ENCODE results near the gene TRIM25.
A peak's percentile ranks its signal among the peaks of the same experiment; 100 is the strongest.

Gene TRIM25

DNA sequence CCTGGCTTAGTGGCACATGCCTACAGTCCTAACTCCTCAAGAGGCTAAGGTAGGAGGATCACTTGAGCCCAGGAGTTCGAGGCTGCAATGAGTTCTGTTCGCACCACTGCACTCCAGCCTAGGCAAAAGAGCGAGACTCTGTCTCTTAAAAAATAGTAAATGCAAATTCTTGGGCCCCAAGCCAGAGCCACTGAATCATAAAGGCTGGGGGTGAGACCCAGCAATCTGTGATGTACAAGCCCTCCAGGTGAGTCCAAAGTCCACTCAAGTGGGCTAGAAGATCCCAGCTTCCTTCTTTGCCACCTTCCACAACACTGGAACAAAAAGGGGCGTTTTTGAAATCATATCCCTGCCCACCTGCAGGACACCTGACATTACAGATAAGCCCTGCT is 16.9 kb downstream of the TRIM25 start:
- no peak for DNase-seq (ENCODE audit: extremely low read depth in 1 of 2, low read depth in 1 of 2)

DNA sequence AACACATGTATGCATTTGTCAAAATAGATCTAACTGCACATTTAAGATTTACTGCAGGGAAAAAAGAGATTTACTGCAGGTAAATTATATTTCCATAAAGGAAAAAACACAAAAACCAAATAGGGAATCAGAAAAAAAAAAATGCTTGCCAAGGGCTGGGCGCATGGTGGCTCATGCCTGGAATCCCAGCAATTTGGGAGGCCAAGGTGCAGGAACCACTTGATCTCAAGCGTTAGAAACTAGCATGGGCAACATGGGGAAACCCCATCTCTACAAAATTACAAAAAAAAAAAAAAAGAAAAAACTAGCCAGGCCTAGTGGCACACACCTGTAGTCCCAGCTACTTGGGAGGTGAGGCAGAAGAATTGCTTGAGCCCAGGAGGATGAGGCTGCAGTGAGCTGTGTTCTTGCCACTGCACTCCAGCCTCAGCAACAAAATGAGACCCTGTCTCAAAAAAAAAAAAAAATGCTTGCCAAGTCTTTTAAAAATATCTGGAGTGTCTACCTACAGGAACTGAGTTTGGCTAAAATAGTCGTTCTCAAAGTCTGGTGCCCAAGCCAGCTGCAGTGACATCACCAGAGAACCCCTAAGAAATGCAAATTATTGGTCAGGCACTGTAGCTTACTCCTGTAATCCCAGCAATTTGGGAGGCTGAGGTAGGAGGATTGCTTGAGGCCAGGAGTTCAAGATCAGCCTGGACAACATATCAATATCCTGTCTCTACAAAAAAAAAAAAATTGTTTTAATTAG is 17.5 kb downstream of the TRIM25 start:
- no peak for DNase-seq (ENCODE audit: extremely low read depth in 1 of 2, low read depth in 1 of 2)

DNA sequence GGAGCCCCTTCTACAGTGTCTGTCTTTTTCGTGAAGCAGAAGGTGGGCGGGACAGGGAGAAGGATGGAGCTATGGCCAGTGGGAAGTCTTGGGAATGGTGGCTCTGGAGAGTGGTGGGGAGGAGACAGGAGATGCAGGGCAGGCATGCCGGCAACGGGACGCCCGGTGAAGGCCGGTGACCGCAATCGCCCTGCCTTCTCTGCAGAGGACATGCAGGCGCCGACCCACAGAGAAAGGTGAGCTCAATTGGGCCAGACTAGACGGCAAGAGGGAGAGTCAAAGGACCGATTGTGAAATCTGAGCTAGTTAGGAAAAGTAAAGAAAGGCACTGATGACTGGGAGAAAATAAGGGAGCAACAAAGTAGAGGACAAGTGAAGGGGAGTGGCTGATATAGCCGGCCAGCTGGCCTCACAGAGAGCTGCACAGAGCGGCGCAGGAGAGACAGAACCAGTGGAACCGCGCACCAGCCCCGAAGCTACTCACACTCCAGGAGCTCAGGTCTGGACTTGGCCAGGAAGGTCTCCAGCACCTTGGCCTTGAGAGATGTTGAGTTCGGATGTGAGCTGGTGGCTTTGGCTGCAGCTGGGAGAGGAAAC is 18.9 kb downstream of the TRIM25 start:
- no peak for DNase-seq (ENCODE audit: extremely low read depth in 1 of 2, low read depth in 1 of 2)

DNA sequence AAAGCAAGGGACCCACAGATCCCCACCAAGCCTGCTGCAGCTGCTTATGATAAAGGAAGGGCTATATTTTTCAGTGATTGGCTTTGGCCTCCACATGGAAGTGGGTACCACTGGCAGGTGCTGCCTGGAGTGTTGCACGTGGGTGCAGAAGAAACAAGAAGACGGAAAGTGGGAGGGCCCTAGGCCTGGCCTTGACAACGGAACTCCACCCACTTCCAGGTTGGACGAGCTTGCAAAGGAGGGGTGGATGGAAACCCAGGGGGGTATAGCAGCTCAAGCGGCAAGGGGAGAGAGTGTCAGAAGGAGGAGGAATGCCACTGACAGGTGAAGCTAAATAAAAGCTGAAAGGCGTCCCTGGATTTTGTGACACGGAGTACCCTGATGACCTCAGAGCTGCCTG is 20.3 kb downstream of the TRIM25 start:
- DNase-seq (ENCODE audit: extremely low read depth in 1 of 2, low read depth in 1 of 2): no peak

DNA sequence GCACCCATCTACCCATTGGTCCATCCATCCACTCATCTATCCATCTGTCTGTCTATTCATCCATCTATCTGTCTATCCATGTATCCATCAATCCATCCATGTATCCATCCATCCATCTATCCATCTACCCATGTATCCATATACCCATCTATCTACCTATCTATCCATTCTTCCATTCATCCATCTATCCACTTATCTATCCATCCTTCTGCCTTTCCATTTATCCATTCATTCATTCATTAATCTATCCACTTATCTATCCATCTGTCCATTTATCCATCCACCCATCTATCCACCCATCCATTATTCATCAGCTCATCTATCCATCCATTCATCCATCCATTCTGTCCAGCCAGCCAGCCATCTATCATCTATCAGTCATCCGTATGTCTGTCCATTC is 21.5 kb downstream of the TRIM25 start:
- no peak for DNase-seq (ENCODE audit: extremely low read depth in 1 of 2, low read depth in 1 of 2)

DNA sequence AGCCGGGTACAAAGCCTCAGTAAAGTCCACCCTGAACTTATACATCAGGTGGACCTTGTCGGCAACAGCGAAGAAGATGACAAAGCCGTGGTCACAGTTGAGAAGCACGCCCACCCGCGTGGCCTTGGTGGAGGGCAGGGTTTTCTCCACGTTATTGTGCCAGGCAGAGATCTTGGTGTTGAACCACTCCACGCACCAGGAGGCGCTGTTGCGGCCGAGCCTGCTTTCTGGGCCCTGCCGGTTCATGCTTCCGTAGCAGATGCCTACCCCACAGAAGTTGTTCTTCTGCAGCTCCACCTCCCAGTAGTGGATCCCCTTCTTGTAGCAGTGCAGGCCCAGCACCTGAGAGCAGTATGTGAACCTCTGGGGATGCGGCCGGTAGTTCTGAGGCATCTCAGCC is 22.1 kb downstream of the TRIM25 start:
- peak in 1 of 2 donors; percentile 33 for DNase-seq (ENCODE audit: extremely low read depth in 1 of 2, low read depth in 1 of 2)

DNA sequence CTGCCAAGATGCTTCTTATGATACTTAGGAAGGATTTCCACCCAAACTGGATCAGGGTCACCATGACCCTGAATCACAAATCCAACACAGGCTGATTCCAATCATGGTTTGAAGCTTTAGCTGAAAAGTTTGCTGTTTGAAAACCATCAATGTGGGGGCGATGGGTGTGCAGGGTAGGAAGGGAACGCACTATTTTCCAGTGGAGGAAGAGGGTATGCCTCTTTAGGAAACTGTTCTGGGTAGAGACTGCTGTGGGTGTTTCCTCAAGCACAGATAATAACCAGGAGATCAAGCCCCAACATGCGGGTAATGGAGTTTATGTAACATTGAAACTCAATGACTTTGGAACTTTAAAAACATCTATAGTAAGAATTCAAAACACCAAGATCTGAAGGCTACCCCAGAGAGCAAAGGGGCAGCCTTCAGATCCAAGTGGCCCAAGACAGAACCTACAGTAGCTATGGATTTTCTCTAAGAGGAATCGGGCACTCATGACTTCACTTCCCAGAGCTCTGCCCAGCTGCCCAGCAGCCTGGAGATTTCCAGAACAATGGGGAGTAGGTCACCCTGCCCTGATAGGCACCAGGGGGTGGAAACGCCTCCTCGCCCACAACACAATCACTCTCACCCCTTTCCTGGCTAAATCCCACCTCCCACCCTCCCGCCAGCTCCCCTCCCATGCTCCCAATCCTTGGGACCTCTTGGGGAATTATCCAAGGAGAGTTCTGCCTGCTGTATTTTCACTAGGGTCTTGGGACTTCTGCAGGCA is 22.8 kb downstream of the TRIM25 start:
- no peak for DNase-seq (ENCODE audit: extremely low read depth in 1 of 2, low read depth in 1 of 2)

DNA sequence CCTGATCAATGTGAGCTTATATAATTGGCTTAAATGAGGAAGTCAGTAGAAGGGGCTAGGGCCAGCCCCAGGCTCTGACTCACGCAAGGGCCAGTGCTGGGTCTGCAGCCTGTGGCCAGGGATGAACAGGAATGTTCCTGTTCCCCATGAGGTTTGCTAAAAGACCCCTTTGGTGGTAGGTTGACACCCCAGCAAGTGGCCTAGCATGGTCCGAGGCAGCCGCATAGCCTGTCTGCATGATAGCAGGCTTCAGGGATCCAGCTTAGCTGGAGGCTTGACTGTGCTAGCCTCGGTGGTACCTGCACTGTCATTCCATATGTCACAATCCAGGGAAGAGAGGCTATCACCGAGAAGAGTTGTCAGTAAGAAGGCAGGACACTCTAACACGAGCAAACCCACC is 23.5 kb downstream of the TRIM25 start:
- DNase-seq (ENCODE audit: extremely low read depth in 1 of 2, low read depth in 1 of 2): no peak

DNA sequence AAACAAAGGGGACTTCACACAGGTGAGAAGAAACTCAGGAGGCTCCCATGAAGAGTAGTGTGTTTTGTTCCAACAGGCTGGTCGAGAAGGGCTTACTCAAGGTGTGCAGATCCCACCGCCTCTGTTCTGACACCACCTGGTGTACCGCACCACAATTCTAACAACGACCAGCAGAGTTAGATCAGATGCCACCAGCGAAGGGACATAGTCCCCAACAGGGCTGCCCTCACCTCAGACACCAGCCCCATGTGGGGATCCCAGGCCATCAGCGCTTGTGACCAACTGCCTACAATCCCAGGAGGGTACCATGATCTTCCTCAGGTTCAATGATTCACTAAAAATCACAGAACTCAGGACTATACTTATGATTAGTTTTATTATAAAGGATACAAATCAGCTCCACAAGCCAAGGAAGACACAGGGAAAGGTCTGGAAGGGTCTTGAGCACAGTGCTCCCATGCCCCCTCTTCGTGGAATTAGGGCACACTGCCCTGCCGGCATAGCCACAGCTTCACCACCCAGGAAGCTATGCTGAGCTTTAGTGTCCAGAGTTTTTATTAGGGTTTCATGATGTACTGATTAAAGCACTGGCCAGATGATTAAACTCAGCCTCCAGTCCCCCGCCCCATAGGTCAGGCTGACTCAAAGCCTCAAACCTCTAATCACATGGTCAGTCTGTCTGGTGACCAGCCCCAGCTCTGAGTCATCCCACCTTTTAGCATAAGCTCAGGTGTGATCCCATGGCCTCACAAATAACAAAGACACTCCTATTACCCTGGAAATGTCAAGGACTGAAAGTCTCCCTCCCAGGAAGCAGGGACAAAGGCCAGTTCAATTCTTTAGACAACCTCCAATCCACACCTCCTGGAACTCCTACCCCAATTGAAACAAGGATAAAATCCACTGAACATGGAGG is 26.0 kb downstream of the TRIM25 start:
- DNase-seq (ENCODE audit: extremely low read depth in 1 of 2, low read depth in 1 of 2): no peak

DNA sequence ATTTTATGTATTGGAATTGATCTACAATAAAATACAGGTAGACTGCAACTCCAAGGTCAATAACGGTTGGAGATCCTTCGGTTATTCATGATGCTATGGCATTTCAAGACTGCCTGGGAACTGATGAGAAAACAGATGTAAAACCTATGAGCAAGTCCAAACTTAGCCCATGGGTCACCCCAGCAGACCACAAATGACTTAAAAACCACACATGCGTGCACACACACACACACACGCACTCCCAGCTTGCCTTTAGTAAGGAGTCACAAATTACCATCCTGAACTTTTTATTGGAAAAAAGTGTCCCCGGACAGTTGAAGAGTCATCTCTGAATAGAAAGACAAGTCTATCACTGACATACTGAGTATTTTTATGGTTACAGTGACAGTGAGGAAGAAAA is 26.7 kb downstream of the TRIM25 start:
- DNase-seq (ENCODE audit: extremely low read depth in 1 of 2, low read depth in 1 of 2): no peak

DNA sequence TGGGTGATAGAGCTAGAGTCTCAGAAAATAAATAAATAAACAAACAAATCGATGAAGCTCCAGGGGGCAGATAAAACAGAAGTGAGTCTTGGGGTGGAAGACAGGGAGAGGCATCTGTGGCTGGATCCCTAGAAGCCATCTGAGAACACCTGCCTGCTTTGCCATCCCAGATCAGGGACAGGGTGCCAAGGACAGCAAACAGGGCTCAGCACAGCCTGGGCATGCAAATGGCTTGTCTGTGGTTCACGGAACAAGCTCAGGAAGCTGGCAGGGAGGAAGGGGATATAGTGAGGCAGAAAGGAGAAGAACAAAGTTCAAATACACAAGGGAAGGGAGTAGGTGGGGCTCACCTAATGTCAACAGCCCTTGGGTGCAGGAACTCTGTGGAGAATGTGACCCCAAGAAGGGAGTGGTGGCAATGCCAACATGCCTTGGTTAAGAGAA is 27.5 kb downstream of the TRIM25 start:
- no peak for DNase-seq (ENCODE audit: extremely low read depth in 1 of 2, low read depth in 1 of 2)

DNA sequence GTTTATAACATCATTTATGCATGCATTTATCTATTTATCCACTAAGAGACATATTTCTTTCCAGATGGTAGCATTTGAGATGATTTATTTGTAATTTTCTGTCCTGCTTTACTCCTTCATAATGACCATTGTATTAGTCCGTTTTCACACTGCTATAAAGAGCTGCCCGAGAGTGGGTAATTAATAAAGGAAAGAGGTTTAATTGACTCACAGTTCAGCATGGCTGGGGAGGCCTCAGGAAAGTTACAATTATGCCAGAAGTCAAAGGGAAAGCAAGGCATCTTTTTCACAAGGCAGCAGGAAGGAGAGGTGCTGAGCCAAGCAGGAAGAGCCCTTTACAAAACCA is 28.6 kb downstream of the TRIM25 start:
- no peak for DNase-seq (ENCODE audit: extremely low read depth in 1 of 2, low read depth in 1 of 2)

DNA sequence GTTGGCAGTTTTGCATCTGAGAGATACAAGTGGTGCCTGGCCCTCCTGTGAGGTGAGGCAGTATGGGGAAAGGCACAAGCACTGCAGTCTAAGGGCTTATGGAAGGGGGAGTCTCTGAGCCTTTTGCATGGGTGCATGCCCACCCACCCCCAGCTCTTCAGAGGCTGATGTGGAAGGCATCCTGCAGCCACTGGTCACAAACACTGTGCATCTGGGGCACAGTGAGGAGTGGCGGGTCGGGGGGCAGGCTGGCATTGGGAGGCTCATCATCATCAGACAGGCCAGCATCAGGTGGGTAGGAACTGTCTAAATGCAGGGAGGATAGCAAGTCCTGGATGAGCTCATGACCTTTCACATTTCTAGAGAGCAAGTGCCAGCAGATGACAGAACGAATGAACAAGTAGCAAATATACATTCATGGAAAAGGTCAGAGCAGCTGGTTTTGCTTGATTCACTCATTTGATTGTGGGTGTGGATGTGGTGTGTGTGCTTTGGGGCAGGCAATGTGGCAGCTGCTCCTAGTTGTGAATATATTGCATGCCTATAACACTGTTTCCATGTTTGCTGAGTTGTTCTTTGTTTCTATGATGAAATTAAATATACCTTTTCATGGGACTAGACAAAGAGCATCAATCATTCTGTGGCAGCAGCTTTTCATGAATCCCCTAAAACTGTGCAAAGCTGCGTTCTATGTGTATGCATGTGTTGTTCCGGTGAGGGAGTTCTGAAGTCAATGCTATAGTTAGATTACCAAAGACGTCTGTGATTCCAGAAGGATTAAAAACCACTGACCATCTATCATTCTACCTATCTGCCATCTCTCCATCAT is 29.2 kb downstream of the TRIM25 start:
- no peak for DNase-seq (ENCODE audit: extremely low read depth in 1 of 2, low read depth in 1 of 2)

DNA sequence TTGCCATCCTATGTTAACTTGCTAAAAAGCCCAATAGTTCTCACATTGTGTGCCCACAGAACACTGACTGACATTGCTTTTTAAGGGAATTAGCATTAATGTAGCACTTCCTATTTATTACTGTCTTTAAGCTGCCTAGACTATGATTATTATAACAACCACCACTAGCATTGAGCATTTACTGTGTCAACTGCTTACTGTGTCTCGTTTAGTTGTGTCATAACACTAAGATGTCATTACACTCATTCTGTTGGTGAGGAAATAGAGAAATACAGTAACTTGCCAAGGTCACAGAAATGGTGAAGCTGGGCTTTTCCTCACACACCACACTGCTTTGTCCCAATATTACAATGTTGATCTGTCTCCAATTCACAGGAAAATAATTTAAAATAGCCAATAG is 30.2 kb downstream of the TRIM25 start:
- DNase-seq (ENCODE audit: extremely low read depth in 1 of 2, low read depth in 1 of 2): no peak

DNA sequence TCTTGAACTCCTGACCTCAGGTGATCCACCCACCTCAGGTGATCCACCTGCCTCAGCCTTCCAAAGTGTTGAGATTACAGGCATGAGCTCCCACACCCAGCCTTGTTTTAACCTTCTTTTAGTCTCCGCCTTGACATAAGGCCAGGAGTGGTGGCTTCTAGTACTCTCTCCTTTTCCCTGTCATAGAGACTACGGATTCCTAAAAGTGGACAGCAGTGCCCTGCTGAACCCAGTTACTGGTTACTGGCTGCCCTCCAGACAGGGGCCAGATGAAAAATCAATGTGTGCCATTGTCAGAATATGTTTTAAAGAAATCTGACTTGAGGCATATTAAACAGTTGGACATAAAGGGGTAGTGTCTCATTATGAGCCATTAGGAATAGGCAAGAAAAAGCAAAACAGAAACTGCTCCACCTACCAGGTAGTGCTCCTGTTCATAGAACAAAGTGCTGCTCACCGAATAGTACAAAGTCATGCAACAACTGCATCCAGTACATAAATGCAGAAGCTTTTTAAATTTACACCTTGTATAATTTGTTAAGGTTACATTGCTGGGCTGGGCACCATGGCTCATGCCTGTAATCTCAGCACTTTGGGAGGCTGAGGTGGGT is 32.1 kb downstream of the TRIM25 start:
- DNase-seq (ENCODE audit: extremely low read depth in 1 of 2, low read depth in 1 of 2): no peak

DNA sequence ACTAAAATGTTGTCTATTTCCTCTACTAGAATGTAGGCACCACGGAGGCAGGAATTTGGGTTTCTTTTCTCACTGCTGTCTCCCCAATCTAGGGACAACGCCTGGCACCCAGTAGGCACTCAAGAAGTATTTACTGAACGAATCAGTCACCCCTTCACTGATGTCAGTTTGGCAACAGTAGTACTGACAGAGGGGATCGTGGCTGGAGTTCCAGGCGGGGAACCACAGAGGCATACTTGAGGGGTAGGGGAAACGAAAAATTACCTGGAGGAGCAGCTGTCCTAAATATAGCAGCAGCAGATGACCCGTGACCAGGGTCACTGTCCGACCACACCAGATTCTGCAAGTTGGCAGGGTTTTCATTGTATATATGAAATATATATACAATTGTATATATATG is 33.3 kb downstream of the TRIM25 start:
- no peak for DNase-seq (ENCODE audit: extremely low read depth in 1 of 2, low read depth in 1 of 2)

DNA sequence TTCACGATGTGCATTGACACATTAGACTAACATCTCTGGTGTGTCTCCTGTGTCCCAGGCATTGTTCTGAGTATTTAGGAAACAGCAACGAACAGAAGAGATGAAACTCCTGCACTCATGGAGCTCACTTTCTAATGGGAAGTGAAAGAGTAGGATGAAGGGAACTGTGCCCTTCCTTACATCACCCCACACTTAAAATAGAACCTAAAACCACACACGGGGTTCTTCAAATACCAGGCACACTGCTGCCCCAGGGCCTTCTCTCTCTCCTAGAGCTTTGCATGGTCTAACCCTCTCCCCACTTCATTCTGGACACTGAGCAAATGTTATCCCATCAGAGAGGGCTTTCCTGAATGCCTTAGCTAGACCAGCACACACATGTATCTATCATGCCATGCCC is 33.7 kb downstream of the TRIM25 start:
- DNase-seq (ENCODE audit: extremely low read depth in 1 of 2, low read depth in 1 of 2): no peak

DNA sequence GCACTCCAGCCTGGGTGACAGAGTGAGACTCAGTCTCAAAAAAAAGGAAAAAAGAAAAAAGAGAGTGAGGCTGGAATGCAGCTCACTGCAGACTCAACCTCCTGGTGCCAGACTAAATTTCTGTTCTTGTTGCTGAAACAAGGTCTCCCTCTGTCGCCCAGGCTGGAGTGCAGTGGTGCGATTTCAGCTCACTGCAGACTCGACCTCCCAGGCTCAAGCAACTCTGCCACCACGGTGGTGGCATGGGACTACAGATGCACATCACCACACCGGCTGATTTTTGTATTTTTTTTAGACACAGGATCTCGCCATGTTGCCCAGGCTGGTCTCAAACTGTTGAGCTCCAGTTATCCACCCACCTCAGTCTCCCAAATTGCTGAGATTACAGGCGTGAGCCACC is 34.6 kb downstream of the TRIM25 start:
- no peak for DNase-seq (ENCODE audit: extremely low read depth in 1 of 2, low read depth in 1 of 2)

DNA sequence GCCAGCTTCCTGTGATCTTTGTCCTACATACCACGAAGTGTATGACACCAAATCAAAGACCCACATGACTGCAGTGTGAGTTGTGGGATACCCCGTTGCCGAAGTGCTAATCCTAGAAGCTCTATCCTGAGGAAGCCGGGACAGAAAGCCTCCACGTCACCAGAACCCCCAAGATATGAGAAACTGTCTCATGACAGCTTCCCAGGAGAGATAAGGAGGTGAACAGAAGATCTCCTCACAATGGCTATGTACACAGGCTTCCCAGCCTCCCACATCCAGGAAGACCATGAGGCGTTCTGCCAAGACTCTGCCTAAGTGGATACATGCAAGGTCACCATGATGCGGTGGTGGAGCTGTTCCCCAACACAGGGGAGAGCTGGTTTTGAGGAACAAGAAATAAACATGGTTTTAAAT is 37.1 kb downstream of the TRIM25 start:
- DNase-seq (ENCODE audit: extremely low read depth in 1 of 2, low read depth in 1 of 2): no peak

Data from activated CD8-positive, alpha-beta memory T cell treated with anti-CD3 and anti-CD28 coated beads for 1 hour (primary cell).